Measurements from ENCODE around the gene TMEM179.

GRCh38 chr14:104588066-104588857 lies 16.3 kb downstream of the TMEM179 start:
- TF ChIP-seq CTCF (IDR thresholded peaks at IDR 0.05; ENCODE audit: low read depth, low read length) = no peak
- no peak for TF ChIP-seq POLR2A (IDR thresholded peaks at IDR 0.05; ENCODE audit: extremely low read depth, insufficient read length)
- TF ChIP-seq, protein P1, sequence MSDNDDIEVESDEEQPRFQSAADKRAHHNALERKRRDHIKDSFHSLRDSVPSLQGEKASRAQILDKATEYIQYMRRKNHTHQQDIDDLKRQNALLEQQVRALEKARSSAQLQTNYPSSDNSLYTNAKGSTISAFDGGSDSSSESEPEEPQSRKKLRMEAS (IDR thresholded peaks at IDR 0.05; ENCODE audit: low read depth, low read length) = no peak
- TF ChIP-seq MYC (IDR thresholded peaks at IDR 0.05; ENCODE audit: low read depth, low read length) = no peak
